Fibroblast of lung (primary cell): ENCODE data around the gene PRKCA. TPM values are rescaled to one million over a fixed set of nuclear protein-coding genes. Genes with fewer than 3 reads are reported as not detected.
A peak's percentile ranks its signal among the peaks of the same experiment; 100 is the strongest.

Source experiments
- DNase-seq, 2 donors: peaks; one replicate each; pipeline versions ENCODE4 v3.0.0 to v3.0.0-alpha.2; 2010; ENCODE audit warnings: low read depth in 2 of 2
- H2AFZ ChIP-seq: 2 replicates; pipeline ENCODE4 v1.5.1; 2012; ENCODE audit warnings: low read length, control low read depth, inconsistent platforms
- H3K27ac ChIP-seq: 2 replicates; pipeline ENCODE4 v1.5.1; 2011; ENCODE audit warnings: low read length, control low read depth; ENCODE audit not compliant: insufficient read depth
- H3K27me3 ChIP-seq: 2 replicates; pipeline ENCODE4 v1.5.1; 2011; ENCODE audit warnings: mild to moderate bottlenecking, low read length; ENCODE audit not compliant: control insufficient read depth, insufficient read depth
- H3K36me3 ChIP-seq: 2 replicates; pipeline ENCODE4 v1.5.1; 2011; ENCODE audit warnings: low read length; ENCODE audit not compliant: control insufficient read depth, insufficient read depth
- H3K4me1 ChIP-seq: 2 replicates; pipeline ENCODE4 v1.5.1; 2011; ENCODE audit warnings: low read length; ENCODE audit not compliant: control insufficient read depth, insufficient read depth; ENCODE audit errors: extremely low read depth
- H3K4me2 ChIP-seq: 2 replicates; pipeline ENCODE4 v1.5.1; 2011; ENCODE audit warnings: low read length, control low read depth; ENCODE audit not compliant: insufficient read depth; ENCODE audit errors: extremely low read depth
- H3K4me3 ChIP-seq, 4 experiments: fragments of 200-600 bp in 1 of 4; sonication (generic) in 1 of 4; replicated peaks in 1 of 4; 2 replicates each; pipeline ENCODE4 v1.5.1; 2011 to 2016; ENCODE audit warnings: low read length in 4 of 4, low read depth in 3 of 4, mild to moderate bottlenecking in 3 of 4, control low read depth in 2 of 4, inconsistent platforms in 1 of 4, mixed read lengths in 1 of 4; ENCODE audit not compliant: insufficient read depth in 1 of 4; ENCODE audit errors: control extremely low read depth in 1 of 4
- H3K79me2 ChIP-seq: 2 replicates; pipeline ENCODE4 v1.5.1; 2012; ENCODE audit warnings: mild to moderate bottlenecking, low read length, inconsistent platforms; ENCODE audit not compliant: control insufficient read depth, insufficient read depth
- H3K9ac ChIP-seq: 2 replicates; pipeline ENCODE4 v1.5.1; 2011; ENCODE audit warnings: mild to moderate bottlenecking, low read length, control low read depth; ENCODE audit not compliant: insufficient read depth
- H3K9me3 ChIP-seq: 2 replicates; pipeline ENCODE4 v1.5.1; 2012; ENCODE audit warnings: low read depth, low read length; ENCODE audit not compliant: control insufficient read depth, insufficient read depth
- H4K20me1 ChIP-seq: 2 replicates; pipeline ENCODE4 v1.5.1; 2011; ENCODE audit warnings: low read length; ENCODE audit not compliant: control insufficient read depth, insufficient read depth; ENCODE audit errors: extremely low read depth
- EZH2 ChIP-seq: IDR thresholded peaks from 2 replicates; pipeline ENCODE4 v1.5.1; 2012; ENCODE audit warnings: low read length, control low read depth, mild to moderate bottlenecking; ENCODE audit errors: missing control alignments
- polyA plus RNA-seq, 2 donors: library from polyadenylated mRNA; depleted of rRNA in 1 of 2; stranded (reverse) in 1 of 2; unstranded in 1 of 2; fragments of >200 nt; gene quantifications; 2 replicates each; pipeline ENCODE4 v1.2.1, GENCODE V29; 2011 to 2012; ENCODE audit warnings: missing spikeins in 1 of 2
- total RNA-seq: library from RNA; depleted of rRNA; stranded (reverse); fragments of >200 nt; gene quantifications from 2 replicates; pipeline ENCODE4 v1.2.1, GENCODE V29; 2014
- TF ChIP-seq, protein P1 (sequence below), 2 donors: IDR thresholded peaks in 1 of 2; conservative IDR thresholded peaks in 1 of 2; 1 replicate in 1 of 2; 2 replicates in 1 of 2; pipeline ENCODE4 v1.5.1; 2011 to 2012; ENCODE audit warnings: low read length in 2 of 2, control low read depth in 1 of 2, inconsistent platforms in 1 of 2, low read depth in 1 of 2, mild to moderate bottlenecking in 1 of 2

The PRKCA gene
- total and polyA plus RNA-seq, 2 donors (not counting 1 experiment from before 2014, with no cell fraction given): 34.0 to 74.2 TPM

DNA sequence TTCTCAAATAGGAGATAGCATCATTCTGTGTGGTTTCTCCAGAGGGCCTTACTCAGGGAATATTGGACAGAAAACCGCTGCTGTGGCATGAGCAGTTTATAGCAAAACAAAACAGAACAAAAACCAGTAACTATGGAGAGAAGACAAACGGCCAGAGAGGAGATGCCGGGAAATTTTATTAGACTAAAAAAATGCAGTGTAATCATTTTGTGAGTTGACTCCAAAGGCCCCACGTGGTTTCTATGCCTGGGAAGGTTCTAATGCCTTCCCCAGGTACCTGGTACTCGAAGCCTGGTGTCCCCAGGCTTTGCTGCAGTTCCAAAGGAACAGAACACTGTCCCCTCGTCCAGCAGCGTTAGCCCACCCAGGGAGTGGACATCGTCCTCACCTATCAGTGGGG lies 519.6 kb downstream of the PRKCA start:
- Histone ChIP-seq H4K20me1 (no peaks in the 10 kb centered on the region), H3K4me3 (no peak overlapping the region), H3K9ac (no peak overlapping the region), H3K36me3 (no peaks in the 10 kb centered on the region), H3K79me2 (no peaks in the 10 kb centered on the region), H3K9me3 (no peaks in the 10 kb centered on the region), H3K4me2 (no peak overlapping the region), H3K27me3 (no peaks in the 10 kb centered on the region), H3K4me1 (no peaks in the 10 kb centered on the region), H2AFZ (no peak overlapping the region), H3K27ac (no peak overlapping the region)
- TF ChIP-seq, protein P1, sequence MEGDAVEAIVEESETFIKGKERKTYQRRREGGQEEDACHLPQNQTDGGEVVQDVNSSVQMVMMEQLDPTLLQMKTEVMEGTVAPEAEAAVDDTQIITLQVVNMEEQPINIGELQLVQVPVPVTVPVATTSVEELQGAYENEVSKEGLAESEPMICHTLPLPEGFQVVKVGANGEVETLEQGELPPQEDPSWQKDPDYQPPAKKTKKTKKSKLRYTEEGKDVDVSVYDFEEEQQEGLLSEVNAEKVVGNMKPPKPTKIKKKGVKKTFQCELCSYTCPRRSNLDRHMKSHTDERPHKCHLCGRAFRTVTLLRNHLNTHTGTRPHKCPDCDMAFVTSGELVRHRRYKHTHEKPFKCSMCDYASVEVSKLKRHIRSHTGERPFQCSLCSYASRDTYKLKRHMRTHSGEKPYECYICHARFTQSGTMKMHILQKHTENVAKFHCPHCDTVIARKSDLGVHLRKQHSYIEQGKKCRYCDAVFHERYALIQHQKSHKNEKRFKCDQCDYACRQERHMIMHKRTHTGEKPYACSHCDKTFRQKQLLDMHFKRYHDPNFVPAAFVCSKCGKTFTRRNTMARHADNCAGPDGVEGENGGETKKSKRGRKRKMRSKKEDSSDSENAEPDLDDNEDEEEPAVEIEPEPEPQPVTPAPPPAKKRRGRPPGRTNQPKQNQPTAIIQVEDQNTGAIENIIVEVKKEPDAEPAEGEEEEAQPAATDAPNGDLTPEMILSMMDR (conservative IDR thresholded peaks at IDR 0.05 in 1 of 2, IDR thresholded peaks at IDR 0.05 in 1 of 2; ENCODE audit: low read depth in 1 of 2, low read length in 2 of 2): no peak
- TF ChIP-seq EZH2: no peak
- DNase-seq: no peak

DNA sequence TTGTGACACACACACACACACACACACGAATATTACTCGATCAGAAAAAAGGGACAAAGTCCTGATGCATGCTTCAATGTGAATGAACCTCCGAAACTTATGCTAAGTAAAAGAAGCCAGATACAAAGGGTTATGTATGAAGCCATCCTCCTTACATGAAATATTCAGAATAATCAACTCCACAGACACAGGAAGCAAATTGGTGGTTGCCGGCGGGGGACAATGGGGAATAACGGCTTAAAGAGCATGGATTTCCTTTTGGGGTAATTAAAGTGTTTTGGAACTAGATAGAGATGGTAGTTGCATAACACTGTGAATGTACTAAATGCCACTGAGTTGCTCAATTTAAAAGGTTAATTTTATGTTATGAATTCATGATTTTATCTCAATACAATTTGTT lies 524.4 kb downstream of the PRKCA start:
- no peaks in the 10 kb centered on the region for H3K27me3 ChIP-seq
- no peak overlapping the region for H3K4me2 ChIP-seq
- no peak overlapping the region for H3K27ac ChIP-seq
- no peaks in the 10 kb centered on the region for H3K4me1 ChIP-seq
- H4K20me1 ChIP-seq: no peaks in the 10 kb centered on the region
- no peak for TF ChIP-seq EZH2
- TF ChIP-seq, protein P1 (conservative IDR thresholded peaks at IDR 0.05 in 1 of 2, IDR thresholded peaks at IDR 0.05 in 1 of 2; ENCODE audit: low read depth in 1 of 2, low read length in 2 of 2): no peak
- H3K4me3 ChIP-seq: no peak overlapping the region
- no peaks in the 10 kb centered on the region for H3K79me2 ChIP-seq
- no peak for DNase-seq
- H3K36me3 ChIP-seq: no peaks in the 10 kb centered on the region
- H3K9ac ChIP-seq: no peak overlapping the region
- no peak overlapping the region for H2AFZ ChIP-seq
- no peaks in the 10 kb centered on the region for H3K9me3 ChIP-seq

DNA sequence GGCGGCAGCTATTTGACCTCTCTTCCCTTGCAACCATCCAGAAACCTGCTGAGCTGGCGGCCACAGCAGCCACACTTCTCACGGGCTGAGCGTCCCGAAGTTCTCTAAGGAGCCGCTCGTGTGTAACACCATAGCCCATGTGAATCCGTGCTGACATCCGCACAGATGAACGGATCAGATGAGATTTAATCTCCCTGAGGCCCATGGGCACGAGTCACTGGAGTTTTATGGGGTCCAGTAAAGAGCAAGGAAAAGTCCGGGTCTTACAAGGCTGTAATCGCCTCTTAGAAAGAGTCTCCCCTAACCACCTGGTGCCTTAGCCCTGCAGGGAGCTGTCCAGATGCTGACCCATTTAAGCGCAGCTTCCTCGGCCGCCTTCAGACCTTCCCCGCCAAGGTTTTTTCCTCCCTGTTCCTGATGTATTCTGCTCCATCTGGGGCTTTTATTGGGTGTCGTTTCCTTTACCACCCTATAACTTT lies 527.0 kb downstream of the PRKCA start:
- H3K27me3 ChIP-seq: peaks cover 5% of the 10 kb centered on the region

More for the DNA sequence above, 527.0 kb downstream of the PRKCA start:
- TF ChIP-seq EZH2: no peak
- TF ChIP-seq, protein P1 (conservative IDR thresholded peaks at IDR 0.05 in 1 of 2, IDR thresholded peaks at IDR 0.05 in 1 of 2; ENCODE audit: low read depth in 1 of 2, low read length in 2 of 2): no peak
- no peak overlapping the region for H2AFZ ChIP-seq
- H4K20me1 ChIP-seq: no peaks in the 10 kb centered on the region
- no peak overlapping the region for H3K27ac ChIP-seq
- H3K79me2 ChIP-seq: no peaks in the 10 kb centered on the region
- no peak overlapping the region for H3K4me2 ChIP-seq
- no peak overlapping the region for H3K4me3 ChIP-seq
- no peaks in the 10 kb centered on the region for H3K4me1 ChIP-seq
- no peak overlapping the region for H3K9ac ChIP-seq
- DNase-seq: peak; percentile 68 to 74
- H3K36me3 ChIP-seq: no peaks in the 10 kb centered on the region
- no peaks in the 10 kb centered on the region for H3K9me3 ChIP-seq
